ENCODE results near the gene POMGNT1. TPM values are rescaled to one million over a fixed set of nuclear protein-coding genes. Genes with fewer than 3 reads are reported as not detected.

Gene POMGNT1
- total and polyA plus RNA-seq, 2 of the 8 experiments (the other 6 are each of a cell fraction or from before 2014, with no cell fraction given), result 28.0 to 40.3 TPM

Small RNA genes within 50 kb of the gene (small RNA-seq; reads per million reads assigned to genes)
- gene AL672043.1 (ENCODE audit: insufficient read depth), result not detected

Other genes starting within 250 kb of the POMGNT1 start
- gene PIK3R3, start 65.8 kb downstream of the POMGNT1 start, total RNA-seq (2021; fragmentation: NEBNext Ultra II Directional; extraction: Animal tissue kit (Norgen Biotek cat#: 25700)), result 13.5 and 13.6 TPM in 2 replicates
- gene PIK3R3, start 65.8 kb downstream of the POMGNT1 start, polyA plus RNA-seq (2011; rRNA removed), result 3.2 and 5.3 TPM in 2 replicates
- gene TSPAN1, start 23.3 kb downstream of the POMGNT1 start, total RNA-seq (2021; fragmentation: NEBNext Ultra II Directional; extraction: Animal tissue kit (Norgen Biotek cat#: 25700)), result not detected in 2 replicates
- 0.05 and 0.14 TPM in 2 replicates for gene TSPAN1, start 23.3 kb downstream of the POMGNT1 start, polyA plus RNA-seq (2011; rRNA removed)
- not detected in 2 replicates for gene P3R3URF, start 21.9 kb downstream of the POMGNT1 start, total RNA-seq (2021; fragmentation: NEBNext Ultra II Directional; extraction: Animal tissue kit (Norgen Biotek cat#: 25700))
- gene P3R3URF, start 21.9 kb downstream of the POMGNT1 start, polyA plus RNA-seq (2011; rRNA removed), result not detected in 2 replicates
- gene LURAP1, start 4.9 kb upstream of the POMGNT1 start, total RNA-seq (2021; fragmentation: NEBNext Ultra II Directional; extraction: Animal tissue kit (Norgen Biotek cat#: 25700)), result 3.5 and 5.1 TPM in 2 replicates
- 4.9 and 6.4 TPM in 2 replicates for gene LURAP1, start 4.9 kb upstream of the POMGNT1 start, polyA plus RNA-seq (2011; rRNA removed)
- gene RAD54L, start 49.3 kb upstream of the POMGNT1 start, total RNA-seq (2021; fragmentation: NEBNext Ultra II Directional; extraction: Animal tissue kit (Norgen Biotek cat#: 25700)), result 47.9 and 50.3 TPM in 2 replicates
- gene RAD54L, start 49.3 kb upstream of the POMGNT1 start, polyA plus RNA-seq (2011; rRNA removed), result 42.4 and 43.5 TPM in 2 replicates
- 36.8 and 37.2 TPM in 2 replicates for gene LRRC41, start 105.2 kb upstream of the POMGNT1 start, total RNA-seq (2021; fragmentation: NEBNext Ultra II Directional; extraction: Animal tissue kit (Norgen Biotek cat#: 25700))
- 51.2 and 57.3 TPM in 2 replicates for gene LRRC41, start 105.2 kb upstream of the POMGNT1 start, polyA plus RNA-seq (2011; rRNA removed)
- 621 and 626 TPM in 2 replicates for gene UQCRH, start 105.3 kb upstream of the POMGNT1 start, total RNA-seq (2021; fragmentation: NEBNext Ultra II Directional; extraction: Animal tissue kit (Norgen Biotek cat#: 25700))
- 565 and 1,112 TPM in 2 replicates for gene UQCRH, start 105.3 kb upstream of the POMGNT1 start, polyA plus RNA-seq (2011; rRNA removed)
- gene NSUN4, start 142.4 kb upstream of the POMGNT1 start, total RNA-seq (2021; fragmentation: NEBNext Ultra II Directional; extraction: Animal tissue kit (Norgen Biotek cat#: 25700)), result 13.7 and 15.7 TPM in 2 replicates
- gene NSUN4, start 142.4 kb upstream of the POMGNT1 start, polyA plus RNA-seq (2011; rRNA removed), result 9.7 and 12.2 TPM in 2 replicates
- gene FAAH, start 195.9 kb upstream of the POMGNT1 start, total RNA-seq (2021; fragmentation: NEBNext Ultra II Directional; extraction: Animal tissue kit (Norgen Biotek cat#: 25700)), result 43.5 and 47.3 TPM in 2 replicates
- gene FAAH, start 195.9 kb upstream of the POMGNT1 start, polyA plus RNA-seq (2011; rRNA removed), result 41.2 and 67.2 TPM in 2 replicates